C4-2B (cell line): Measurements from ENCODE around the gene ZC3H12C.

Experiments used
- H3K27ac ChIP-seq: fragments of 450-650 bp; 2 replicates; pipeline ENCODE4 v1.5.1; 2017
- ZFX ChIP-seq: fragments of 450-650 bp; IDR thresholded peaks from 2 replicates; pipeline ENCODE4 v1.6.1; 2017
- TF ChIP-seq, protein P1 (sequence below): fragments of 450-650 bp; conservative IDR thresholded peaks from 2 replicates; pipeline ENCODE4 v1.5.1; 2017; ENCODE audit warnings: mild to moderate bottlenecking

Gene ZC3H12C

GRCh38 chr11:110106713-110107274 lies 13.6 kb downstream of the ZC3H12C start:
- no peak for TF ChIP-seq ZFX
- TF ChIP-seq, protein P1, sequence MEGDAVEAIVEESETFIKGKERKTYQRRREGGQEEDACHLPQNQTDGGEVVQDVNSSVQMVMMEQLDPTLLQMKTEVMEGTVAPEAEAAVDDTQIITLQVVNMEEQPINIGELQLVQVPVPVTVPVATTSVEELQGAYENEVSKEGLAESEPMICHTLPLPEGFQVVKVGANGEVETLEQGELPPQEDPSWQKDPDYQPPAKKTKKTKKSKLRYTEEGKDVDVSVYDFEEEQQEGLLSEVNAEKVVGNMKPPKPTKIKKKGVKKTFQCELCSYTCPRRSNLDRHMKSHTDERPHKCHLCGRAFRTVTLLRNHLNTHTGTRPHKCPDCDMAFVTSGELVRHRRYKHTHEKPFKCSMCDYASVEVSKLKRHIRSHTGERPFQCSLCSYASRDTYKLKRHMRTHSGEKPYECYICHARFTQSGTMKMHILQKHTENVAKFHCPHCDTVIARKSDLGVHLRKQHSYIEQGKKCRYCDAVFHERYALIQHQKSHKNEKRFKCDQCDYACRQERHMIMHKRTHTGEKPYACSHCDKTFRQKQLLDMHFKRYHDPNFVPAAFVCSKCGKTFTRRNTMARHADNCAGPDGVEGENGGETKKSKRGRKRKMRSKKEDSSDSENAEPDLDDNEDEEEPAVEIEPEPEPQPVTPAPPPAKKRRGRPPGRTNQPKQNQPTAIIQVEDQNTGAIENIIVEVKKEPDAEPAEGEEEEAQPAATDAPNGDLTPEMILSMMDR, result no peak
- H3K27ac ChIP-seq, result no peak overlapping the region

DNA sequence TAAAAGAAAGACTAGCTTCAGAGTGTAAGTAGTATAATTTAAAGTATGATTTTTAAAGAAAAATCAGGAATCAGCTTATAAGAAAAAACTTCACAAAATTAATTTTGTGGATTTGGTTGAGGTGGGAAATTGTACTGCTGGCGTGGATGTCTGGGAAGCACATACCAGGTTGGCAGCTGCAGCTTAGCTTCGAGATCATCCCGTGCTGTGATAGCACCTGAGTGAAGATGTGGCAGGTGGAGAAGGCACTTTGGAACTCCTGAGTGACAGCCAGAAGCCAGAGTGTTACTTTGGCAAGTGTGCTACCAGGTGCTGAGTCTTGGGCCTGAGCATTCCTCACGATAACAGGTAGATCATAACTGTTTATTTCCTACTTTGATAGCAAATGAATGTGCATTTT lies 17.7 kb downstream of the ZC3H12C start:
- H3K27ac ChIP-seq, result no peak overlapping the region
- TF ChIP-seq, protein P1, result no peak
- TF ChIP-seq ZFX, result no peak

DNA sequence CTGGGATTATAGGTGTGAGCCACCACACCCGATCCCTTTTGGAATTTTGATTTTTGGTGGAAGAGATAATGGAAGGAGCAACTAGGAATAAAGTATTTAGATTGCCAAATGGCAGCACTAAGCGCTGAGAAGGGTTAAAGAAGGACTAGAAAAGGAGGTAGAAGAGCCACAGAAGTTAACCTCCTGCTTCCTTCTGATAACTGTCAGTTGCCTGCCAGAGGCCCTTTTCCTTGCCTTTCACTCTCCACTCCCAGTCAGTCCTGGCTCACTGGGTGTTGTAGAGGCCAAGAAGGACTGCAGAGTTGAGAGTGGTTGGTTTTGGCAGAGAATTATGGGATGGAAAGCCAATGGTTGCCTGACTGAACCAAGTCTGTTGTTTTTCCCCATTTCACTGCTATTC lies 19.3 kb downstream of the ZC3H12C start:
- no peak overlapping the region for H3K27ac ChIP-seq
- TF ChIP-seq ZFX, result no peak
- TF ChIP-seq, protein P1, result no peak

- no peak overlapping the region for H3K27ac ChIP-seq
- TF ChIP-seq, protein P1, result no peak
- TF ChIP-seq ZFX, result no peak
Measured at GRCh38 chr11:110113505-110113904, 20.3 kb downstream of the ZC3H12C start.

DNA sequence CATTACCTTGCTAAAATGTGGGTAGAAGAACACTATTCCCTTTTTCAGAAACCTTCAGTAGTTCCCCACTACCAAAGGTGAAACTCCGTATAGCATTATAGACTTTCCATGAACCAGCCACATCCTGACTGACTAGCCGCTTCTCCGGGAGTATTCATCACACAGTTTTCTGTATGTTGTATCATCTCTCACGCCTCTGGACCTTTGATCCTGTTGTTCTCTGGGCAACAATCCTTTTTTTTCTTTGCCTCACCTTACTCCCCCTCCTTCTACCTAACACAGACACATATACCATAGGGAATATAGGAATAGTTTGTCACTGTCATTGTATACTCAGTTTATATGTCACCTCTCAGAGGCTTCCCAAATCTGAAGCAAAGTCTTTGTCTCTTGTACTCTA lies 20.8 kb downstream of the ZC3H12C start:
- H3K27ac ChIP-seq, result no peak overlapping the region
- TF ChIP-seq ZFX, result no peak
- TF ChIP-seq, protein P1, result no peak

GRCh38 chr11:110119317-110119716 lies 26.1 kb downstream of the ZC3H12C start:
- no peak overlapping the region for H3K27ac ChIP-seq
- TF ChIP-seq ZFX, result no peak
- TF ChIP-seq, protein P1, result no peak

DNA sequence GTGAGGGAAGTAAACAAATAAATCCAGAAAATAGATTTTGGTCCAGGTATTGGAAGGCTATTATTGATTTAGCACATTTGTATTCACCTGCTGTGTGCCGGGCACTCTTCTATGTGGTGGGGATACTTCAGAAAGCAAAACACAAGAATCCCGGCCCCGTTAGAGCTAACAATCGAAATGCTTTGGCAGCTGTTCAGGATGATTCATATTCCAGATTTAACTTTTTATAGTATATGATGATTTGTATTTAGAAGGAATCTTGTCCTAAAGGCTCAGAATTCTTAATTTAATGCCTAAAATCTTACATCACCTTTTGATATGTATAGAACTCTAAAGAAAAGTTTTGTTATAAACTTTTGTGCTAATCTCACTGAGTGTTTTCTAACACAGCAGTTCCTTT lies 28.0 kb downstream of the ZC3H12C start:
- no peak for TF ChIP-seq ZFX
- TF ChIP-seq, protein P1, result no peak
- no peak overlapping the region for H3K27ac ChIP-seq
